HepG2 (cell line): Measurements from ENCODE around the gene PTH1R. TPM values are rescaled to one million over a fixed set of nuclear protein-coding genes. Genes with fewer than 3 reads are reported as not detected.

ENCODE experiments used
- DNMT1 ChIP-seq: sonication (generic); formaldehyde crosslinking; IDR thresholded peaks from 2 replicates; pipeline ENCODE4 v1.5.1; 2020; ENCODE audit warnings: mild to moderate bottlenecking, missing genetic modification reagents
- GATAD1 ChIP-seq: IDR thresholded peaks from 2 replicates; pipeline ENCODE4 v1.6.1; 2016; ENCODE audit warnings: missing genetic modification reagents, missing compliant biosample characterization
- HNF4A ChIP-seq: sonication (generic); formaldehyde crosslinking; IDR thresholded peaks from 2 replicates; pipeline ENCODE4 v1.4.0; 2020; ENCODE audit warnings: missing genetic modification reagents
- HNRNPL ChIP-seq: fragments of 200-400 bp; formaldehyde crosslinking; IDR thresholded peaks from 2 replicates; pipeline ENCODE4 v1.6.1; 2017; ENCODE audit warnings: mild to moderate bottlenecking, low read depth, low read length
- IKZF5 ChIP-seq: IDR thresholded peaks from 2 replicates; pipeline ENCODE4 v1.6.1; 2018; ENCODE audit warnings: missing genetic modification reagents, mild to moderate bottlenecking, missing compliant biosample characterization
- MEIS2 ChIP-seq: sonication (generic); formaldehyde crosslinking; IDR thresholded peaks from 2 replicates; pipeline ENCODE4 v1.9.0; 2021; ENCODE audit warnings: mild to moderate bottlenecking, missing genetic modification reagents
- NFAT5 ChIP-seq: sonication (generic); formaldehyde crosslinking; IDR thresholded peaks from 2 replicates; pipeline ENCODE4 v1.4.0; 2020; ENCODE audit warnings: missing genetic modification reagents
- RXRA ChIP-seq: sonication (generic); formaldehyde crosslinking; IDR thresholded peaks from 2 replicates; pipeline ENCODE4 v1.5.1; 2020; ENCODE audit warnings: missing genetic modification reagents
- SOX5 ChIP-seq: IDR thresholded peaks from 2 replicates; pipeline ENCODE4 v1.6.1; 2016; ENCODE audit warnings: borderline replicate concordance
- TEAD2 ChIP-seq: sonication (generic); formaldehyde crosslinking; IDR thresholded peaks from 2 replicates; pipeline ENCODE4 v1.9.0; 2021; ENCODE audit warnings: missing genetic modification reagents
- TEAD3 ChIP-seq: optimal IDR thresholded peaks from 2 replicates; pipeline ENCODE3; 2016; ENCODE audit warnings: borderline replicate concordance
- TFAP4 ChIP-seq: sonication (generic); IDR thresholded peaks from 2 replicates; pipeline ENCODE4 v1.6.1; 2016; ENCODE audit warnings: low read depth, borderline replicate concordance
- ZGPAT ChIP-seq: IDR thresholded peaks from 2 replicates; pipeline ENCODE4 v1.6.1; 2016; ENCODE audit warnings: mild to moderate bottlenecking
- ZNF136 ChIP-seq: sonication (generic); formaldehyde crosslinking; IDR thresholded peaks from 2 replicates; pipeline ENCODE4 v1.8.1; 2022; ENCODE audit warnings: low read depth, mild to moderate bottlenecking, moderate library complexity, missing genetic modification reagents
- ZNF281 ChIP-seq: sonication (generic); formaldehyde crosslinking; IDR thresholded peaks from 2 replicates; pipeline ENCODE4 v1.4.0; 2020; ENCODE audit warnings: missing genetic modification reagents, borderline replicate concordance
- ZNF792 ChIP-seq: IDR thresholded peaks from 2 replicates; pipeline ENCODE4 v1.6.1; 2016
- polyA plus RNA-seq, 8 experiments: library from polyadenylated mRNA; depleted of rRNA in 3 of 8; stranded (reverse) in 7 of 8; unstranded in 1 of 8; fragments of >200 nt; fragmentation: Illumina TruSeq in 4 of 8; extraction: Trizol in 4 of 8; gene quantifications; 2 replicates each; pipeline versions ENCODE4 v1.2.1 to v1.2.3, GENCODE V29; 2011 to 2016; ENCODE audit warnings: low read depth in 4 of 8, missing spikeins in 1 of 8, mixed read lengths in 1 of 8; ENCODE audit not compliant: insufficient read depth in 1 of 8
- total RNA-seq, 5 experiments: library from RNA; depleted of rRNA; stranded (reverse); fragments of >200 nt; fragmentation: Illumina TruSeq; extraction: Trizol; gene quantifications; 2 replicates each; pipeline ENCODE4 v1.2.3, GENCODE V29; 2016; ENCODE audit warnings: low read depth in 1 of 5

The PTH1R gene
- total and polyA plus RNA-seq, 2 of the 13 experiments (the other 11 are each of a cell fraction or from before 2014, with no cell fraction given), result not detected

GRCh38 chr3:46935168-46935858 lies 57.8 kb downstream of the PTH1R start (continued):
- TF ChIP-seq NFAT5 (CRISPR knock-in tag) (no peak), ZNF136 (CRISPR knock-in tag) (no peak), ZNF792 (CRISPR knock-in tag) (0 out of 2 replicates have a peak, but pooled peaks have one; percentile 40), ZGPAT (CRISPR knock-in tag) (peak; percentile 55), HNRNPL (peak; percentile 82), TEAD2 (no peak), RXRA (peak; percentile 54; the same call in 1 of the 2 replicates), TFAP4 (peak; percentile 26; the same call in 1 of the 2 replicates), TEAD3 (CRISPR knock-in tag) (peak; percentile 100), GATAD1 (CRISPR knock-in tag) (no peak), SOX5 (CRISPR knock-in tag) (peak; percentile 22; the same call in 1 of the 2 replicates), HNF4A (CRISPR knock-in tag) (no peak), IKZF5 (CRISPR knock-in tag) (no peak), DNMT1 (CRISPR knock-in tag) (no peak), MEIS2 (CRISPR knock-in tag) (no peak), ZNF281 (CRISPR knock-in tag) (peak; percentile 89; the same call in 1 of the 2 replicates)
